Measurements from ENCODE around the gene ASF1B.

The ASF1B gene

DNA sequence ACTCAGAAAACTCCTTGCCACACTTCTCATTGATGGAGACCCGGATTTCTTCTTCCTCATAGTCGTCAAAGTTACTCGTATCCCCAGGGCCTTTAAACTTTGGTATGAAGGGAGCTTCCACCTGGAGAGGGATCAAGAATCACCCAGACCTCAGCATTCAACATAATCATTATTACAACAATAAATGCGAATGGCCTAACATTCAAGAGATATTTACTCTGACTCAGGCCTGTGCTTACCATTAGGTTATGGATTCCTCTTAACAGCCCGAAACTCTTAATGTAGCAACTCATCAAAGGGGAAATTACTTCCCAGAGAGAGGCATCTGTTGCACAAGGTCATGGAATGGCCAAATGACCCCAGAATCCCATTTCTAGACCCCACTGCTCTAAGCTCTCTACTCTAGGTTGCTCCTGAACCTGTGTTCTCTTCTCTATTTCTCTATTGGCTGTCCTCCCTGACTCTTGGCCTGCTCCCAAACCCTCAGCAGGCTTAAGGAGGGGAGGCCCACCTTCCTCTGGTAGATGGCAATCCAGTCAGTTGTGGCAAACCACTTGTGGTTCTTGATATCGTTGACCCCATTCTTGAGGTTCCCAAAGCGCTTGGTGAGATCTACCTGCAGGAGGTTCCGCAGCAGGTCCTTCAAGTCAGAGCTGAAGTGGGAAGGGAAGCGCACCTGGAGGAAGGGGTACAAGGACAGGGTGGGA, 43.1 kb downstream of the ASF1B start:
- peaks cover 10% of the 10 kb centered on the region for H3K9me3 ChIP-seq (ENCODE audit: insufficient read depth, low read length)
- H3K4me1 ChIP-seq (ENCODE audit: insufficient read depth, insufficient read length), result peaks cover 6% of the 10 kb centered on the region
- no peak overlapping the region for H3K4me3 ChIP-seq (ENCODE audit: insufficient read length, low read depth)
- H3K27me3 ChIP-seq (ENCODE audit: insufficient read depth, insufficient read length), result no peaks in the 10 kb centered on the region
- H3K36me3 ChIP-seq (ENCODE audit: insufficient read depth, insufficient read length, low read length), result peaks cover 30% of the 10 kb centered on the region
- no peak overlapping the region for H3K9ac ChIP-seq (ENCODE audit: insufficient read length, low read depth)
- DNase-seq (ENCODE audit: low read depth, low spot score), result no peak
- TF ChIP-seq SUZ12 (IDR thresholded peaks at IDR 0.05; ENCODE audit: extremely low read depth, insufficient read depth, insufficient read length) (no peak), YY1 (IDR thresholded peaks at IDR 0.05; ENCODE audit: insufficient read depth, insufficient read length) (no peak), ZNF274 (IDR thresholded peaks at IDR 0.05; ENCODE audit: low read depth, low read length) (no peak)

DNA sequence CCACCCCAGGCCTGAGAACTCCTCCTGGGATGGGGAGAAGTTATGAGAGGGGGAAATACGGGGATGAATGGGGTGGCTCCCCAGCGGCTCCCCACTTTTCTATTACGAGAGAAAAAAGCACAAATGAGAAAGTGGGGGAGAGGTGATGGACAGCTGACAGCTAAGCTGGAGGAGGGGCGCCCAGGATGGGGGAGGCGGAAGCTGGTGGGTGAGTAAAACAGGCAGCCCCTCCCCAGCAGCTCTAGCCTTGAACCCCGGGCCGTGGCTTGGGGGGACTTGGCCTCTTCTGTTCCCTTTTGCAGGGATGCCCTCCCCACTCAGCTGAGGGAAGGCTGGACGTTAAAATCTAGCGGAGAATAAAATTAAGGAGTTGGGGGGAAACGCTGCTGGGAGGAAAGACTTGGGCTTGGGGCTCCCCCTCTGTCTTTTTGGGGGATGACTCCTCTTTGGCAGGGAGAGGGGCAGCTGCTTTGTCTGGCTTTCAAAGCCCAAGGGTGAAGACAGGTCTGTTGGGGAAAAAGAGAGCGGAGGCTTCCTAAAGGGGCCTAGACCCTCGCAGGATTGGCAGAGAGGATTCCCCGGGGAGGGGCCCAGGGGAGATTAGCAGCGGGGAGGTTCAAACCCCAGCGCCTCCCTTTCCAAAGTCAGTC, 44.5 kb downstream of the ASF1B start:
- H3K9me3 ChIP-seq (ENCODE audit: insufficient read depth, low read length), result peaks cover 10% of the 10 kb centered on the region
- peak overlapping the region; percentile 81 for H3K9ac ChIP-seq (ENCODE audit: insufficient read length, low read depth)
- H3K4me3 ChIP-seq (ENCODE audit: insufficient read length, low read depth), result peak overlapping the region; percentile 54
- DNase-seq (ENCODE audit: low read depth, low spot score), result no peak
- no peaks in the 10 kb centered on the region for H3K27me3 ChIP-seq (ENCODE audit: insufficient read depth, insufficient read length)
- H3K36me3 ChIP-seq (ENCODE audit: insufficient read depth, insufficient read length, low read length), result peaks cover 30% of the 10 kb centered on the region
- H3K4me1 ChIP-seq (ENCODE audit: insufficient read depth, insufficient read length), result peaks cover 6% of the 10 kb centered on the region
- TF ChIP-seq ZNF274 (IDR thresholded peaks at IDR 0.05; ENCODE audit: low read depth, low read length) (no peak), YY1 (IDR thresholded peaks at IDR 0.05; ENCODE audit: insufficient read depth, insufficient read length) (no peak), SUZ12 (IDR thresholded peaks at IDR 0.05; ENCODE audit: extremely low read depth, insufficient read depth, insufficient read length) (no peak)

DNA sequence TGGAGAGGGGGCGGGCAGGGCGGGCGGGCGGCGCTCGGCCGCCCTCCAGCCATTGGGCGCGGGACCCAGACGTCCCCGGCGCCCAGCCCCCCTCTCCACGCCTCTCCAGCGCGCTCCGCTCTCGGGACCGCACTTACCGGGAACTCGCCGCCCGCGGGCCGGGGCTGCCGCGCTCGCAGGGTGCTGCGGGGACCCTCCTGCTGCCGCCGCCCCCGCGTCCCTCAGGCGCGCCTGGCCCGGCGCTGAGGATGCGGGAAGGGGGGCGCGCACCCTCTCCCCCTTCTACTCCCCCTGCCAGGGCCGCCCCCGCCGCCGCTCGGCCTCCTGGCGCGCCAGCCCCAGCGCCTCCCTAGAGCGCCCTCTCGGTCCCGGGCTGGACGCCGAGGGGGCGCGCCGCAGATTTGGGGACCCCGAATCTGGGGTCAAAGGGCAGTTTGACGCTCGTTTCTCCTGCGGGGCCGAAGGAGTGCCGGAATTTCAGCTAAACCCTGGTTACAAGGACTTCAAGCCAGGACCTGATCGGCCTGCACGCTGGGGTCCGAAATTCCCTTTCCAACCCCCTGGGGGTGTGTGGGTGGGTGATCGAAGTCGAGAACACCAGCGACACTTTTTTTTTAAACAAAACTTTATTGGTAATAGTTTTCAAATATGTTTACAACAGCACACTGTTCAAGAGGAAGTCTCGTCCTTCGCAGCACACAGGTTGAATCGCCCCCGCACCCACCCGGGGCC, 45.1 kb downstream of the ASF1B start:
- Histone ChIP-seq H3K4me3 (ENCODE audit: insufficient read length, low read depth) (peak overlapping the region; percentile 54), H3K9me3 (ENCODE audit: insufficient read depth, low read length) (peaks cover 10% of the 10 kb centered on the region), H3K27me3 (ENCODE audit: insufficient read depth, insufficient read length) (no peaks in the 10 kb centered on the region), H3K36me3 (ENCODE audit: insufficient read depth, insufficient read length, low read length) (peaks cover 28% of the 10 kb centered on the region), H3K9ac (ENCODE audit: insufficient read length, low read depth) (peak overlapping the region; percentile 81), H3K4me1 (ENCODE audit: insufficient read depth, insufficient read length) (peaks cover 6% of the 10 kb centered on the region)
- no peak for TF ChIP-seq ZNF274 (IDR thresholded peaks at IDR 0.05; ENCODE audit: low read depth, low read length)
- TF ChIP-seq SUZ12 (IDR thresholded peaks at IDR 0.05; ENCODE audit: extremely low read depth, insufficient read depth, insufficient read length), result no peak
- TF ChIP-seq YY1 (IDR thresholded peaks at IDR 0.05; ENCODE audit: insufficient read depth, insufficient read length), result no peak
- no peak for DNase-seq (ENCODE audit: low read depth, low spot score)

DNA sequence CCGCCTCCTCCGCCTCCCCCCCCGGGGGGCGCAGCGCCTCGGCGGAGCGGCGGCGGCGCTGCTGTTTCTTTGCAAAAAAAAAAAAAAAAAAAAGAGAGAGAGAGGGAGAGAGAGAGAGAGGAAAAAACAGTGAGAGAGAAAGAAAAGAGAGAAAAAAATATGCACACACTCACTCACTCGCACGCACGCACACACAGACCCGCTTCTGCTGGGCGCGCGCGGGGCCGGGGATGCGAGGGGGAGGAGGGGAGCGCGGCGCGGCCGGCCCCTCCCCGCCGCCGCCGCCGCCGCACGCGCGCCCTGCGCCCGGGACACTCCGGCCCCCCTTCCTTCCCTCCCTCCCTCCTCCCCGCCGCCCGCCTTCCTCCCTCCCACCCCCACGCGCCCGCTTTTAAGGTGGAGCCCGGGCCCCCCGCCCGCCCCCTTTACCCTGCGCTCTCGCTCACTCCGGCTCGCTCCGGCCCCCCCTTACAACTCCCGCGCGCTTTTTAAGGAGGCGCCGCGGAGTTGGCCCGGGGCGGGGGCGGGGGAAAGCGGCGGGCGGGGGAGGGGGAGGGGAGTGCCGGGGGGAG, 45.8 kb downstream of the ASF1B start, which contains the start of gene SAMD1:
TSS of gene SAMD1 (minus strand) at position 243 of the 572 bp plus-strand sequence.
- TF ChIP-seq YY1 (IDR thresholded peaks at IDR 0.05; ENCODE audit: insufficient read depth, insufficient read length) (no peak), ZNF274 (IDR thresholded peaks at IDR 0.05; ENCODE audit: low read depth, low read length) (no peak), SUZ12 (IDR thresholded peaks at IDR 0.05; ENCODE audit: extremely low read depth, insufficient read depth, insufficient read length) (no peak)
- Histone ChIP-seq H3K36me3 (ENCODE audit: insufficient read depth, insufficient read length, low read length) (peaks cover 26% of the 10 kb centered on the region), H3K4me1 (ENCODE audit: insufficient read depth, insufficient read length) (peaks cover 6% of the 10 kb centered on the region), H3K9me3 (ENCODE audit: insufficient read depth, low read length) (peaks cover 10% of the 10 kb centered on the region), H3K27me3 (ENCODE audit: insufficient read depth, insufficient read length) (no peaks in the 10 kb centered on the region), H3K9ac (ENCODE audit: insufficient read length, low read depth) (peak within 1 kb of the TSS; percentile 90), H3K4me3 (ENCODE audit: insufficient read length, low read depth) (peak within 1 kb of the TSS; percentile 71)
- no peak for DNase-seq (ENCODE audit: low read depth, low spot score)

DNA sequence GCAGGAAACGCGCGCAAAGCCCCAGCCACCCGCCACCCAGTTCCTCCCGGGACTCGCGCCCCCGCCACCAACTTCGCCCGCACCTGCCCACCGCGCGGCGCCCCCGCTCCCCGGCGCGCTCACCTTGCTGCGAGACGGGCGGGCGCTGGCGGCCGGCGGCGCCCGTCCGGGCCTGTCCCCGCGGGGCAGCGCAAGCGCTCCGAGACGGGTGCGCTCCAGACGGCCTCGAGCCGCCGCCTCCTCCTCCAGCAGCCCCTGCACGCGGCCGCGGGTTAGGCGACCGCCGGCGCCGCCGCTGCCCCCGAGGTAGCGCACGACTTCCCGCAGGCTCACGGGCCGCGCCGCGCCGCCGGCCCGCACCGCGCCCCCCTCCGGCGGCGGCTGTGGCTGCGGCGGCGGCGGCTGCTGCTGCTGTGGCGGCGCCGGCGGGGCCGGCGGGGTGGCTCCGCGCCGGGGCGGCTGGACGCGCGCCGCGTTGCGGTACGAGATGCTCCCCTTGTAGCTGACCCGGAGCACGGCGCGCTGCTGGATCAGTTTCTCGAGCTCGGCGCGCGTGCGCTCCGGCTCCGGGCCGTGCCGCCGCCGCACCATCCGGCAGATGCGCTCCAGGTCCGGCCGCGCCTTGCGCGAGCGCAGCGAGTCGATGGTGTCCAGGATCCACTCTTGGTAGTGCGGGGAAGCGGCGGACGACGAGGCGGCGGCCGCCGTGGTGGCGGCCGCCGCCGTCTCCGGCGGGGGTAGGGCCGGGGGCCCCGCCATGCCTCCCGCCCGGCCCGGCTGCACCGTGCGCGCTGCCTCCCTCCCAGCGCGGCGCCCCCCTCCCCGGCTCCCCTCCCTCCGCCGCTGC, 46.5 kb downstream of the ASF1B start:
- peak overlapping the region; percentile 90 for H3K9ac ChIP-seq (ENCODE audit: insufficient read length, low read depth)
- H3K27me3 ChIP-seq (ENCODE audit: insufficient read depth, insufficient read length), result no peaks in the 10 kb centered on the region
- peaks cover 10% of the 10 kb centered on the region for H3K9me3 ChIP-seq (ENCODE audit: insufficient read depth, low read length)
- DNase-seq (ENCODE audit: low read depth, low spot score), result no peak
- peaks cover 26% of the 10 kb centered on the region for H3K36me3 ChIP-seq (ENCODE audit: insufficient read depth, insufficient read length, low read length)
- peaks cover 6% of the 10 kb centered on the region for H3K4me1 ChIP-seq (ENCODE audit: insufficient read depth, insufficient read length)
- TF ChIP-seq ZNF274 (IDR thresholded peaks at IDR 0.05; ENCODE audit: low read depth, low read length), result no peak
- TF ChIP-seq YY1 (IDR thresholded peaks at IDR 0.05; ENCODE audit: insufficient read depth, insufficient read length), result no peak
- TF ChIP-seq SUZ12 (IDR thresholded peaks at IDR 0.05; ENCODE audit: extremely low read depth, insufficient read depth, insufficient read length), result no peak
- peak overlapping the region; percentile 71 for H3K4me3 ChIP-seq (ENCODE audit: insufficient read length, low read depth)

DNA sequence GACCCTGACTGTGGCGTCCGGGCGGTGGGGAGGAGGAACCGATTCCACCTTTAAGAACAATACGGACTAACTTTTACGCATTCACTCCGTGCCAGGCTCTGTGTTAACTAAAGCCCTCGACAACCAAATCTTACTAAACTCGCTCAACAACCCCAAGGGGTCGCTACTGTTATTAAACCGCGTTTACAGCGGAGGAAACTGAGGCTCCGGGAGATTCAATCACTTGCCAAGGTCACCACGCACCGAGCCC, 47.1 kb downstream of the ASF1B start:
- no peak for DNase-seq (ENCODE audit: low read depth, low spot score)

More for the DNA sequence above, 47.1 kb downstream of the ASF1B start:
- H3K27me3 ChIP-seq (ENCODE audit: insufficient read depth, insufficient read length), result no peaks in the 10 kb centered on the region
- H3K9me3 ChIP-seq (ENCODE audit: insufficient read depth, low read length), result peaks cover 10% of the 10 kb centered on the region
- TF ChIP-seq ZNF274 (IDR thresholded peaks at IDR 0.05; ENCODE audit: low read depth, low read length), result no peak
- no peak for TF ChIP-seq SUZ12 (IDR thresholded peaks at IDR 0.05; ENCODE audit: extremely low read depth, insufficient read depth, insufficient read length)
- peak overlapping the region; percentile 84 for H3K9ac ChIP-seq (ENCODE audit: insufficient read length, low read depth)
- peaks cover 6% of the 10 kb centered on the region for H3K4me1 ChIP-seq (ENCODE audit: insufficient read depth, insufficient read length)
- peaks cover 26% of the 10 kb centered on the region for H3K36me3 ChIP-seq (ENCODE audit: insufficient read depth, insufficient read length, low read length)
- peak overlapping the region; percentile 71 for H3K4me3 ChIP-seq (ENCODE audit: insufficient read length, low read depth)

All from NT2/D1 (cell line).